GM19372 (cell line): Measurements from ENCODE around the gene VASH2.
"Not testable (repeated sequence)": the region's sequence is repeated elsewhere in the genome, so short reads cannot be mapped to it uniquely, and the experiment has no call there.

Experiments used
- ATAC-seq: cut with Tn5 transposase; IDR thresholded peaks from one replicate; pipeline ENCODE4 v1.9.1; 2021; ENCODE audit warnings: mild to moderate bottlenecking, low read depth, moderate library complexity; ENCODE audit not compliant: unreplicated experiment

The VASH2 gene

DNA sequence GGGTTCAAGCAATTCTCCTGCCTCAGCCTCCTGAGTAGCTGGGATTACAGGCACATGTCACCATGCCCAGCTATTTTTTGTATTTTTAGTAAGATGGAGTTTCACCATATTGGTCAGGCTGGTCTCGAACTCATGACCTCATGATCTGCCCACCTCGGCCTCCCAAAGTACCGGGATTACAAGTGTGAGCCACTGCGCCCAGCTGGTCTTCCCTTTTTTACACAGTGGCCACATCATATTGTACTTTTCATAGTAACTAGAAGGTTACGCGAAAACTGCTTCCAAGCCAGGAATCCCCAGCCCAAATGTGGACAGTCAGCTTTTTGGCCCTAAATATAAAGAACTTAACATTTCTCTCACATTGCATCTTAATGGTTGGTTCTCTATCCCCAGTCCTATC, 4.2 kb downstream of the VASH2 start:
- no peak for ATAC-seq

- no peak for ATAC-seq
These were observed 4.8 kb downstream of the VASH2 start for GRCh38 chr1:212955098-212955497.

- no peak for ATAC-seq
These were observed 5.8 kb downstream of the VASH2 start for GRCh38 chr1:212955961-212956620.

- ATAC-seq: no peak
These were observed 7.2 kb downstream of the VASH2 start for GRCh38 chr1:212957546-212957945.

- ATAC-seq: no peak
These were observed 7.8 kb downstream of the VASH2 start for GRCh38 chr1:212958175-212958574.

- ATAC-seq: peak; percentile 59
These were observed 9.2 kb downstream of the VASH2 start for GRCh38 chr1:212959266-212960220.

GRCh38 chr1:212960932-212961331, 10.6 kb downstream of the VASH2 start:
- no peak for ATAC-seq

DNA sequence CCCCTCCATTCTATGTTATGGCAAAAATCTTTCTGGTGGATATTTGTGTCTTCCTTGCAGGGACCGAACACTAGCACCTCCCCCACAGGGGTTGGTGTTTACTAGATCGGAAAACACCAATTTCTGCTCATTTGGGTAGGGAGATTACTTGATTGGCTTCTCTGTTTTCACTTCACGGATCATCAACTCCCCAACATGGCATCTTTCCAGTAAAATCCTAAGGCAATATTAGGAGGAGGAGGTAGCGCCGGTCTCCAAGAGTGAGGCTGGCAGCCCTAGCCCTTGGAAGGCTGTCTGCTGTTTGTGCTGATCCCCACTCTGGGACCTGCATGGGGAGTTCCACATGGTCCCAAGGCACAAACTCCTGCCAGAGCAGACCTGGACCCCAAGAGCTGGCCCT, 12.2 kb downstream of the VASH2 start:
- ATAC-seq: no peak

GRCh38 chr1:212964102-212964501, 13.8 kb downstream of the VASH2 start:
- ATAC-seq: no peak

DNA sequence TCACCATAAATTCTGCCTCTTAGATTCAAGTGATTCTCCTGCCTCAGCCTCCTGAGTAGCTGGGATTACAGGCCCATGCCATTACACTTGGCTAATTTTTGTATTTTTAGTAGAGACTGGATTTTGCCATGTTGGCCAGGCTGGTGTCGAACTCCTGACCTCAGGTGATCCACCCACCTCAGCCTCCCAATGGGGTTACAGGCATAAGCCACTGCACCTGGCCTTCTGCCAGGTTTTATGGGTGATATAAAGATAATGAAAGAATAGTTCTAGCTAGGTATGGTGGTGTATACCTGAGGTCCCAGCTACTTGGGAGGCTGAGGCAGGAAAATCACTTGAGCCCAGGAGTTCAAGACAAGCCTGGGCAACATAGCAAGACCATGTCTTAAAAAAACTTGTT, 14.7 kb downstream of the VASH2 start:
- not testable (repeated sequence) for ATAC-seq

DNA sequence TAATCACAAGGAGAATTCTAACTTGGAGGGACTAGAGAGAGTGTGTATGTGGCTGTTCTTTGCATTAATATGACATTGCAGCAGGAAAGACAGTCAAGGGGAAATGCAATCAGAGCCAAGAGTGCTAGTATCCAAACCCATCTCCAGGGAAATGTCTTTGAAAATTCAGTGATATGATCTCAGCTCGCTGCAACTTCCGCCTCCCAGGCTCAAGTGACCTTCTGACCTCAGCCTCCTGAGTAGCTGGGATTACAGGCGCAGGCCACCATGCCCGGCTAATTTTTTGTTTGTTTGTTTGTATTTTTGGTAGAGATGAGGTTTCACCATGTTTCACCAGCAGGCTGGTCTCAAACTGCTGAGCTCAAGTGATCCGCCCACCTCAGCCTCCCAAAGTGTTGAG, 16.3 kb downstream of the VASH2 start:
- ATAC-seq: no peak

DNA sequence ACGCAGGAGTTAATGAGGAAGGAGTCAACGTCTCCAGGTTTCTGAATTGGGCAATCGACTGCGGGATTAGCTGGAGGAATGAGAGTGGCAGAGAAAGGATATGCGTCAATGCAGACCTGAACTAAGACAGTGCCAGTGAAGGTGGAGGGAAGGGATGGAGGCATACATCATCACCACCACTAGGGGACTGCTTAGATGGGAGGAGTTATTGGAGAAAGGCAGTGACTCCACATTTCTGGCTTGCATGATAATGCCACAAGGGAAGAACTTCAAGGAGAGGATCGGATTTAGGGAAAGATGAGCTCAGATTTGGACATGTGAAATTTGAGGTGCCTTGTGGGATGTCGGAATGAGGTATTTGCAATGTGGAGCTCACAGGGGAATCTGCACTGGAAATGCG, 17.5 kb downstream of the VASH2 start:
- peak; percentile 59 for ATAC-seq

GRCh38 chr1:212968368-212968863, 18.1 kb downstream of the VASH2 start:
- peak; percentile 72 for ATAC-seq

DNA sequence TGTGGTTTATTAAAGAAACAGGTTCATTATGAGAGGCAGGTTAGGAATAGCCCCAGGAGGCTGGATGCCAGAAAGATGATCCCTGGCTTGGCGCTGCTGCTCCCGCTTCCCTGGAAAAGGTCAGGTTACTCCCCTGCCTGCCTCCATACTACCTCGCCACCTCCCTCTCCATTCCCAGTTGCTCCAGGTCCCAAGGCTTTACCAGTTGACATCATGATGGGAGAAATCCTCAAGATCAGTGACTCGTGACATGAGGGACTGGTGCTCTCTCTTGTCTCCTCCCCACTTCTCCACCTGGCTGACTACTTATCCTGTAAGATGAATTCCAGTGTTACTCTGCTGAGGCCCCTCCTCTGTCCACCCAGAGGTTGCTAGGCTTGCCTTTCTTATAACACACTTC, 19.7 kb downstream of the VASH2 start:
- ATAC-seq: no peak

GRCh38 chr1:212971312-212971711, 21.0 kb downstream of the VASH2 start:
- ATAC-seq: no peak

DNA sequence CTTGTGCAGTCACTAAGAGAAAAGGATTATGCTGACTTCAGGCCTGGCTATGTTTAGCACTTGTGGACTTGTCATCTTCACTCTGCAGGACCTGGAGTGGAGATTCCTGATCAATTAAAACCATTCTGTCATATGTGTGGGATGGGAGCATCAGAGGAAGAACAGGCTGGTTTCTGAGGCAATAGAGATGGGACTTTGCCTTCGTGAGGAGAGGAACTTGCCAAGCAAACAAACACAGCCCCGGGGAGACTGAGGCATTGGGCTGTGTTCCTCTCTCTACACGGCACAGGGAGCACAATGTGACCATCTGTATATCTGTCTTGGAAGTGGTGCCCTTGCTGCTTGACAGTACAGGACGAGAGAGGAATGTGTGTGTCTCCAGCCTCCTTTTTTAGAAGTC, 23.1 kb downstream of the VASH2 start:
- ATAC-seq: no peak

GRCh38 chr1:212973899-212974298, 23.6 kb downstream of the VASH2 start:
- ATAC-seq: no peak

DNA sequence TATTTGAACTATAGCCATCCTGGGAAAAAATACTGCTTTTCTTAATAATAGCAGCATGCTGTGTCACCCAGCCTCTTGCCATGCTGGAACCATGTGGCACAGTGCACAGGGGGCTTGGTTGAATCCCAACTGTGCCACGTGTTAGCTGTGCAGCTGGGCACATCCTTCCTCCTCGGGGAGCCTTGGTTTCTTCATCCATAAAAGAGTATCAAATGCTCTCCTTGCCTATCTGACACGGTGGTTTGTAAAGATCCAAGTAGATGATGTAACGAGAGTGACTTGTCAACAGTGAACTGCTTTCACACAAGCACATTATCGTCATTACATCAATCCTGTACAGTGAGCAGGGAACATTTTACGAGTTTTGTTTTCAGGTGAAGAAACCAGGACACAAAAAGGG, 24.4 kb downstream of the VASH2 start:
- no peak for ATAC-seq

DNA sequence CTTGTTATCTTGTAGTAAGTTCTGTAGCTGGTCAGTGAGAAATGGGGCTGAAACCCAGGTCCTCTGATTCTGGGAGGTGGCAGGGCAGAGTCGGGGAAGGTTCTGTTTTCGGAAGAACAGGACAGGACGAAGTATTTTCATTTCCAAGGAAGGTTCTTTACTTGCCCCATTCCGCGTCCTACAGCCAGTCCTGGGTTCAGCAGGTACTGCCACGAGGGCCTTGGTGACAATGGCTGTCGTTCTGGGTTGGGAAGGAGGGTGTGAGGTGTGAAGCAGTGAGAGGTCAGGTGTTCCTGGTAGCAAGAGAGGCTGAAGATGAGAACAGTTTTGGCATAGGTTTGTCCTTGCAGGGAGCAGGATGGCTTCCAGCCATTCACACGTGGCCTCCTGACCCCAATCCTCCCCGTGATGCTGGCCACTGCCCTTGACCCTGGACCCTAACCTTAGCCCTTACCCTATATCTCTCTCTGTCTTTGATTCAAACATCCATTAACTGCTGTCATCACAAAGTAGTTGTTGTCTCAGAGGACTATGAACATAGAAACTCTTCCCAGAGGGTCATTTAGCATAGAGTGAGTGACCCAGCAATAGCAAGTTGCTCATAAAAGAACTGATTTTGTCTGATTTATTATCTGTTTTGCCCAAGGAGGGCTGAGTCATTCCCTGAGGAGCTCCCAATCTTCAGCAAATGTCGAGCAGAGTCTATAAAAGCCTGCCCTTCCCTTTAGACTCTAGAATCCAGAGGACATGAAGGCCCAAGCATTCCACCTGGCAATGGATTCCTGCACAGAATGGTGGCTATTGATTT, 25.0 kb downstream of the VASH2 start:
- ATAC-seq: no peak

- no peak for ATAC-seq
These were observed 26.2 kb downstream of the VASH2 start for GRCh38 chr1:212976586-212976985.
